D341Med (cell line): ENCODE data around the gene QRICH2.
"Not testable (repeated sequence)": the region's sequence is repeated elsewhere in the genome, so short reads cannot be mapped to it uniquely, and the experiment has no call there.

ENCODE experiments used
- DNase-seq: peaks from one replicate; pipeline ENCODE4 v3.0.0; 2012; ENCODE audit warnings: low spot score

The QRICH2 gene

GRCh38 chr17:76331083-76331482, 23.0 kb upstream of the QRICH2 start:
- DNase-seq = no peak

GRCh38 chr17:76329664-76330063, 21.6 kb upstream of the QRICH2 start:
- no peak for DNase-seq

GRCh38 chr17:76327696-76328095, 19.6 kb upstream of the QRICH2 start:
- no peak for DNase-seq

- no peak for DNase-seq
These were observed 18.2 kb upstream of the QRICH2 start for GRCh38 chr17:76326306-76326705.

GRCh38 chr17:76318586-76318985, 10.5 kb upstream of the QRICH2 start:
- no peak for DNase-seq

GRCh38 chr17:76317535-76317934, 9.5 kb upstream of the QRICH2 start:
- DNase-seq = no peak

- DNase-seq = no peak
These were observed 6.5 kb upstream of the QRICH2 start for GRCh38 chr17:76314392-76315227.

- no peak for DNase-seq
These were observed 4.7 kb upstream of the QRICH2 start for GRCh38 chr17:76312735-76313134.

- DNase-seq = no peak
These were observed 1.4 kb upstream of the QRICH2 start for GRCh38 chr17:76309461-76309860.

- peak; percentile 28 for DNase-seq
These were observed 644 bp downstream of the QRICH2 start for GRCh38 chr17:76307299-76307965.

GRCh38 chr17:76305135-76305454, 3.0 kb downstream of the QRICH2 start:
- not testable (repeated sequence) for DNase-seq

GRCh38 chr17:76304226-76305134, 3.6 kb downstream of the QRICH2 start:
- peak; percentile 36 for DNase-seq

- no peak for DNase-seq
These were observed 10.6 kb downstream of the QRICH2 start for GRCh38 chr17:76297436-76297835.

GRCh38 chr17:76296889-76297288, 11.2 kb downstream of the QRICH2 start:
- DNase-seq = no peak

- DNase-seq = no peak
These were observed 11.9 kb downstream of the QRICH2 start for GRCh38 chr17:76296186-76296585.

GRCh38 chr17:76293106-76293505, 15.0 kb downstream of the QRICH2 start:
- no peak for DNase-seq

GRCh38 chr17:76292567-76292966, 15.5 kb downstream of the QRICH2 start:
- DNase-seq = no peak

- DNase-seq = no peak
These were observed 26.3 kb downstream of the QRICH2 start for GRCh38 chr17:76281573-76282371.

- DNase-seq = no peak
These were observed 27.4 kb downstream of the QRICH2 start for GRCh38 chr17:76280650-76281049.

- DNase-seq = no peak
These were observed 28.3 kb downstream of the QRICH2 start for GRCh38 chr17:76279742-76280287.

GRCh38 chr17:76278952-76279741, 28.9 kb downstream of the QRICH2 start:
- DNase-seq = peak; percentile 98
